ENCODE data around the gene ADNP. TPM values are rescaled to one million over a fixed set of nuclear protein-coding genes. Genes with fewer than 3 reads are reported as not detected.

Gene ADNP
- total and polyA plus RNA-seq, 2 of the 13 experiments (the other 11 are each of a cell fraction or from before 2014, with no cell fraction given), result 21.0 to 21.5 TPM

DNA sequence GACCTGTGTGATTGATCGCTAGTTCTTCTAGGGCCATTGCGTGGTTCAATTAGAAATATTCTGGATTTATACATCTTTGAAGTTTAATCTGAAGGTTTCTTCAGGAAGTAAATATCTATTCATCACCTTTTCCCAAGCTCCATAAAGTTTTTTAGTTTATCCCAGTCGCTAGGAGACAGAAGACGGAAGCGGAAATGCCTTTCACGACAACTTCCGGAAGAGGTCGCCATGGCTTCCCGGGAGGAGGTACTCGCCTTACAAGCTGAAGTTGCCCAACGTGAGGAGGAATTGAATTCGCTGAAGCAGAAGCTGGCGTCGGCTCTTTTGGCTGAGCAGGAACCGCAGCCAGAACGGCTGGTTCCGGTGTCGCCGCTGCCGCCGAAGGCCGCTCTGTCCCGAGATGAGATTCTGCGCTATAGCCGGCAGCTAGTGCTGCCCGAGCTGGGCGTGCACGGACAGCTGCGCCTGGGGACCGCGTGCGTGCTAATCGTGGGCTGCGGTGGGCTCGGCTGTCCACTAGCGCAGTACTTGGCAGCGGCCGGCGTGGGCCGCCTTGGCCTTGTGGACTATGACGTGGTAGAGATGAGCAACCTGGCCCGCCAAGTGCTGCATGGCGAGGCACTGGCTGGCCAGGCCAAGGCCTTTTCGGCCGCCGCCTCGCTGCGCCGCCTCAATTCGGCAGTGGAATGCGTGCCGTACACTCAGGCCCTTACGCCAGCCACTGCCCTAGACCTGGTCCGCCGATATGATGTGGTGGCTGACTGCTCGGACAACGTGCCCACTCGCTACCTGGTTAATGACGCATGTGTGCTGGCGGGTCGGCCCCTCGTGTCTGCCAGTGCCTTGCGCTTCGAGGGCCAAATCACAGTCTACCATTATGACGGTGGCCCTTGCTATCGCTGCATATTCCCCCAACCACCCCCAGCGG, 27.6 kb upstream of the ADNP start, which contains the start of gene MOCS3 (continued):
- TF ChIP-seq, protein P1, sequence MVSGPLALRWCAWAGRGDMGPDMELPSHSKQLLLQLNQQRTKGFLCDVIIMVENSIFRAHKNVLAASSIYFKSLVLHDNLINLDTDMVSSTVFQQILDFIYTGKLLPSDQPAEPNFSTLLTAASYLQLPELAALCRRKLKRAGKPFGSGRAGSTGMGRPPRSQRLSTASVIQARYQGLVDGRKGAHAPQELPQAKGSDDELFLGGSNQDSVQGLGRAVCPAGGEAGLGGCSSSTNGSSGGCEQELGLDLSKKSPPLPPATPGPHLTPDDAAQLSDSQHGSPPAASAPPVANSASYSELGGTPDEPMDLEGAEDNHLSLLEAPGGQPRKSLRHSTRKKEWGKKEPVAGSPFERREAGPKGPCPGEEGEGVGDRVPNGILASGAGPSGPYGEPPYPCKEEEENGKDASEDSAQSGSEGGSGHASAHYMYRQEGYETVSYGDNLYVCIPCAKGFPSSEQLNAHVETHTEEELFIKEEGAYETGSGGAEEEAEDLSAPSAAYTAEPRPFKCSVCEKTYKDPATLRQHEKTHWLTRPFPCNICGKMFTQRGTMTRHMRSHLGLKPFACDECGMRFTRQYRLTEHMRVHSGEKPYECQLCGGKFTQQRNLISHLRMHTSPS (CRISPR knock-in tag; IDR thresholded peaks at IDR 0.05; ENCODE audit: low read depth), result peak; percentile 79
- peak; percentile 27; the same call in 1 of the 2 replicates for TF ChIP-seq CEBPG (CRISPR knock-in tag; IDR thresholded peaks at IDR 0.05)
- 0 out of 2 replicates have a peak, but pooled peaks have one; percentile 73 for TF ChIP-seq MAF1 (CRISPR knock-in tag; IDR thresholded peaks at IDR 0.05; ENCODE audit: borderline replicate concordance)
- no peak for TF ChIP-seq REXO4 (CRISPR knock-in tag; IDR thresholded peaks at IDR 0.05; ENCODE audit: borderline replicate concordance)
- 0 out of 2 replicates have a peak, but pooled peaks have one; percentile 8 for TF ChIP-seq ZSCAN9 (CRISPR knock-in tag; IDR thresholded peaks at IDR 0.05; ENCODE audit: borderline replicate concordance)
- no peak for TF ChIP-seq ZNF17 (CRISPR knock-in tag; IDR thresholded peaks at IDR 0.05)
- TF ChIP-seq TGIF2 (CRISPR knock-in tag; IDR thresholded peaks at IDR 0.05), result peak; percentile 6; the same call in 1 of the 2 replicates
- peak; percentile 49; the same call in 1 of the 2 replicates for TF ChIP-seq ZNF83 (CRISPR knock-in tag; IDR thresholded peaks at IDR 0.05; ENCODE audit: borderline replicate concordance)
- peak; percentile 99 for TF ChIP-seq BHLHE40 (IDR thresholded peaks at IDR 0.05; ENCODE audit: low read length)
- TF ChIP-seq ZBTB1 (CRISPR knock-in tag; IDR thresholded peaks at IDR 0.05; ENCODE audit: borderline replicate concordance), result no peak
- TF ChIP-seq ZNF558 (CRISPR knock-in tag; IDR thresholded peaks at IDR 0.05; ENCODE audit: borderline replicate concordance), result no peak; the same call in 1 of the 2 replicates
- TF ChIP-seq ERF (CRISPR knock-in tag; IDR thresholded peaks at IDR 0.05), result no peak; the same call in 1 of the 2 replicates
- TF ChIP-seq TAF15 (IDR thresholded peaks at IDR 0.05; ENCODE audit: low read depth, low read length, poor library complexity, severe bottlenecking), result no peak
- 0 out of 2 replicates have a peak, but pooled peaks have one; percentile 11 for TF ChIP-seq SMAD1 (CRISPR knock-in tag; IDR thresholded peaks at IDR 0.05; ENCODE audit: borderline replicate concordance, low read depth)
- TF ChIP-seq ASH2L (IDR thresholded peaks at IDR 0.05; ENCODE audit: insufficient read length, low read depth, low read length), result peak; percentile 97
- TF ChIP-seq CAMTA2 (CRISPR knock-in tag; IDR thresholded peaks at IDR 0.05; ENCODE audit: borderline replicate concordance), result peak; percentile 94
- TF ChIP-seq, protein P2, sequence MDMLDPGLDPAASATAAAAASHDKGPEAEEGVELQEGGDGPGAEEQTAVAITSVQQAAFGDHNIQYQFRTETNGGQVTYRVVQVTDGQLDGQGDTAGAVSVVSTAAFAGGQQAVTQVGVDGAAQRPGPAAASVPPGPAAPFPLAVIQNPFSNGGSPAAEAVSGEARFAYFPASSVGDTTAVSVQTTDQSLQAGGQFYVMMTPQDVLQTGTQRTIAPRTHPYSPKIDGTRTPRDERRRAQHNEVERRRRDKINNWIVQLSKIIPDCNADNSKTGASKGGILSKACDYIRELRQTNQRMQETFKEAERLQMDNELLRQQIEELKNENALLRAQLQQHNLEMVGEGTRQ (IDR thresholded peaks at IDR 0.05; ENCODE audit: low read depth, low read length), result no peak
- TF ChIP-seq, protein P2 (CRISPR knock-in tag; IDR thresholded peaks at IDR 0.05; ENCODE audit: borderline replicate concordance), result no peak
- TF ChIP-seq, protein P3, sequence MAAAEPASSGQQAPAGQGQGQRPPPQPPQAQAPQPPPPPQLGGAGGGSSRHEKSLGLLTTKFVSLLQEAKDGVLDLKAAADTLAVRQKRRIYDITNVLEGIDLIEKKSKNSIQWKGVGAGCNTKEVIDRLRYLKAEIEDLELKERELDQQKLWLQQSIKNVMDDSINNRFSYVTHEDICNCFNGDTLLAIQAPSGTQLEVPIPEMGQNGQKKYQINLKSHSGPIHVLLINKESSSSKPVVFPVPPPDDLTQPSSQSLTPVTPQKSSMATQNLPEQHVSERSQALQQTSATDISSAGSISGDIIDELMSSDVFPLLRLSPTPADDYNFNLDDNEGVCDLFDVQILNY (CRISPR knock-in tag; conservative IDR thresholded peaks at IDR 0.05), result no peak
- TF ChIP-seq SSRP1 (CRISPR knock-in tag; IDR thresholded peaks at IDR 0.05), result no peak
- peak; percentile 55; the same call in 1 of the 2 replicates for TF ChIP-seq ZNF768 (CRISPR knock-in tag; IDR thresholded peaks at IDR 0.05)
- TF ChIP-seq, protein P4, sequence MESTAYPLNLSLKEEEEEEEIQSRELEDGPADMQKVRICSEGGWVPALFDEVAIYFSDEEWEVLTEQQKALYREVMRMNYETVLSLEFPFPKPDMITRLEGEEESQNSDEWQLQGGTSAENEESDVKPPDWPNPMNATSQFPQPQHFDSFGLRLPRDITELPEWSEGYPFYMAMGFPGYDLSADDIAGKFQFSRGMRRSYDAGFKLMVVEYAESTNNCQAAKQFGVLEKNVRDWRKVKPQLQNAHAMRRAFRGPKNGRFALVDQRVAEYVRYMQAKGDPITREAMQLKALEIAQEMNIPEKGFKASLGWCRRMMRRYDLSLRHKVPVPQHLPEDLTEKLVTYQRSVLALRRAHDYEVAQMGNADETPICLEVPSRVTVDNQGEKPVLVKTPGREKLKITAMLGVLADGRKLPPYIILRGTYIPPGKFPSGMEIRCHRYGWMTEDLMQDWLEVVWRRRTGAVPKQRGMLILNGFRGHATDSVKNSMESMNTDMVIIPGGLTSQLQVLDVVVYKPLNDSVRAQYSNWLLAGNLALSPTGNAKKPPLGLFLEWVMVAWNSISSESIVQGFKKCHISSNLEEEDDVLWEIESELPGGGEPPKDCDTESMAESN (CRISPR knock-in tag; conservative IDR thresholded peaks at IDR 0.05), result peak; percentile 78
- peak; percentile 91; the same call in 1 of the 2 replicates for TF ChIP-seq SIN3A (IDR thresholded peaks at IDR 0.05; ENCODE audit: borderline replicate concordance, low read depth, low read length)

All from HepG2 (cell line).